Ovary (tissue), 3 donors: ENCODE data around the gene DCAF8L1.

Experiments
- POLR2A ChIP-seq: fragments of 450-650 bp; IDR thresholded peaks from one replicate; pipeline ENCODE4 v1.6.1; 2017; ENCODE audit warnings: antibody characterized with exemption, mild to moderate bottlenecking, moderate library complexity
- TF ChIP-seq, protein P1 (sequence below), 3 donors: fragments of 450-650 bp in 2 of 3; fragments of 200-600 bp in 1 of 3; IDR thresholded peaks; one replicate each; pipeline versions ENCODE4 v1.5.1 to v1.8.0; 2016 to 2022; ENCODE audit warnings: antibody characterized with exemption in 3 of 3, mild to moderate bottlenecking in 1 of 3
- donor health status: DM: no; HTN: no; CAD: no.

DNA sequence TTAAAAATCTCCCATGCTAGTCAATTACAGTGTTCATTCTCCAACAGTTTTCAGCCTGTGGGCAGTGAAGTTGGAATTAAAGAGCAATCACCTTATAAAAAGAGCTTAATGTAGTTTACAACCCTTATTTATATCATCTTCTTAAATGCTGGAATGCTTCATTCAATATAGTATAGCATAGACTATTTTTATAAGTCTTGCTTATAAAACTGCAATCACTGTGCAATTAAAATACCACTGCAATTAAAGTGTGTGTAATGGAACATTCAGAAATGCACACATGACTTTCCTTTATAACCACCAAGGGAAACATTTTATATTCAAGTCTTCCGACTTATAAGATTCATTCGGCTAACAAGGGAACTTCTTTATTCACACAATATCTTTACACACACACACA lies 16.4 kb upstream of the DCAF8L1 start:
- TF ChIP-seq, protein P1, sequence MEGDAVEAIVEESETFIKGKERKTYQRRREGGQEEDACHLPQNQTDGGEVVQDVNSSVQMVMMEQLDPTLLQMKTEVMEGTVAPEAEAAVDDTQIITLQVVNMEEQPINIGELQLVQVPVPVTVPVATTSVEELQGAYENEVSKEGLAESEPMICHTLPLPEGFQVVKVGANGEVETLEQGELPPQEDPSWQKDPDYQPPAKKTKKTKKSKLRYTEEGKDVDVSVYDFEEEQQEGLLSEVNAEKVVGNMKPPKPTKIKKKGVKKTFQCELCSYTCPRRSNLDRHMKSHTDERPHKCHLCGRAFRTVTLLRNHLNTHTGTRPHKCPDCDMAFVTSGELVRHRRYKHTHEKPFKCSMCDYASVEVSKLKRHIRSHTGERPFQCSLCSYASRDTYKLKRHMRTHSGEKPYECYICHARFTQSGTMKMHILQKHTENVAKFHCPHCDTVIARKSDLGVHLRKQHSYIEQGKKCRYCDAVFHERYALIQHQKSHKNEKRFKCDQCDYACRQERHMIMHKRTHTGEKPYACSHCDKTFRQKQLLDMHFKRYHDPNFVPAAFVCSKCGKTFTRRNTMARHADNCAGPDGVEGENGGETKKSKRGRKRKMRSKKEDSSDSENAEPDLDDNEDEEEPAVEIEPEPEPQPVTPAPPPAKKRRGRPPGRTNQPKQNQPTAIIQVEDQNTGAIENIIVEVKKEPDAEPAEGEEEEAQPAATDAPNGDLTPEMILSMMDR (IDR thresholded peaks at IDR 0.05): no peak
- no peak for TF ChIP-seq POLR2A
